GM12878 (cell line): ENCODE data around the gene PSME3IP1. TPM values are rescaled to one million over a fixed set of nuclear protein-coding genes. Genes with fewer than 3 reads are reported as not detected.

Source experiments
- ATAC-seq: fragments of 200-7000 bp; cut with Tn5 transposase; 3 replicates; pipeline ENCODE4 v1.9.1; 2020; ENCODE audit warnings: mild to moderate bottlenecking, moderate library complexity
- BruUV-seq: library from RNA; stranded (reverse); fragments of 400-500 nt; replicated peaks from 2 replicates; lab custom pipeline; 2021; lab: Mats Ljungman, UMichigan
- CTCF ChIA-PET: fragments of 300-600 bp; sonication (Branson Sonifier 250); formaldehyde crosslinking; extraction: SDS; loops from one replicate; lab custom pipeline; 2021; ENCODE audit warnings: inconsistent platforms; lab: Yijun Ruan, JAX
- POLR2A ChIA-PET: fragments of 350-600 bp; formaldehyde crosslinking; extraction: SDS; loops from one replicate; lab custom pipeline; 2021; ENCODE audit warnings: inconsistent platforms; lab: Charles Lee
- RAD21 ChIA-PET: fragments of 300-600 bp; sonication (Branson Sonifier 250); formaldehyde crosslinking; loops from one replicate; lab custom pipeline; 2023; ENCODE audit warnings: antibody characterized with exemption; ENCODE audit not compliant: unreplicated experiment; lab: Charles Lee
- SMC1A ChIA-PET: fragments of 300-600 bp; sonication (Branson Sonifier 250); formaldehyde crosslinking; loops from one replicate; lab custom pipeline; 2023; ENCODE audit not compliant: unreplicated experiment, uncharacterized antibody; lab: Charles Lee
- DNase-seq: peaks from one replicate; pipeline ENCODE4 v3.0.0-alpha.2; 2011; ENCODE audit warnings: low read depth, low spot score
- FAIRE-seq: peaks from 3 replicates; lab custom pipeline; 2011; peaks lifted over from hg19 to GRCh38; lab: Jason Lieb, UNC
- H2AFZ ChIP-seq: 2 replicates; pipeline ENCODE4 v1.6.0; 2011; ENCODE audit warnings: low read depth, low read length, control low read depth; ENCODE audit not compliant: control insufficient read depth
- H3K27ac ChIP-seq: 2 replicates; pipeline ENCODE4 v1.5.1; 2011; ENCODE audit warnings: control low read depth; ENCODE audit not compliant: control insufficient read depth, insufficient read depth
- H3K27me3 ChIP-seq, 2 experiments: replicated peaks in 1 of 2; 2 replicates each; pipeline versions ENCODE4 v1.6.0 to v1.6.1; 2011; ENCODE audit warnings: low read length in 1 of 2; ENCODE audit not compliant: control insufficient read depth in 2 of 2, insufficient read depth in 2 of 2
- H3K36me3 ChIP-seq, 2 experiments: 2 replicates each; pipeline ENCODE4 v1.5.1; 2011; ENCODE audit warnings: low read length in 1 of 2; ENCODE audit not compliant: control insufficient read depth in 2 of 2, insufficient read depth in 2 of 2
- H3K4me1 ChIP-seq: 2 replicates; pipeline ENCODE4 v1.6.1; 2011; ENCODE audit warnings: mild to moderate bottlenecking, low read length, moderate library complexity, mixed read lengths; ENCODE audit not compliant: control insufficient read depth, insufficient read depth
- H3K4me2 ChIP-seq: 2 replicates; pipeline ENCODE4 v1.6.0; 2011; ENCODE audit warnings: control low read depth; ENCODE audit not compliant: control insufficient read depth, insufficient read depth
- H3K4me3 ChIP-seq: fragments of 200-600 bp; sonication (generic); 2 replicates; pipeline ENCODE4 v1.5.1; 2016
- H3K79me2 ChIP-seq: 2 replicates; pipeline ENCODE4 v1.6.0; 2011; ENCODE audit warnings: low read length; ENCODE audit not compliant: control insufficient read depth, insufficient read depth
- H3K9ac ChIP-seq: 2 replicates; pipeline ENCODE4 v1.8.0; 2011; ENCODE audit warnings: low read length, control low read depth, mixed read lengths; ENCODE audit not compliant: control insufficient read depth, insufficient read depth
- H3K9me3 ChIP-seq: replicated peaks from 3 replicates; pipeline ENCODE4 v1.5.1; 2011; ENCODE audit warnings: mild to moderate bottlenecking, low read length; ENCODE audit not compliant: control insufficient read depth, insufficient read depth
- H4K20me1 ChIP-seq: 2 replicates; pipeline ENCODE4 v1.6.0; 2011; ENCODE audit not compliant: control insufficient read depth, insufficient read depth
- ATF7 ChIP-seq: fragments of 450-650 bp; IDR thresholded peaks from 2 replicates; pipeline ENCODE4 v1.6.1; 2016; ENCODE audit warnings: low read depth, mild to moderate bottlenecking
- CBX3 ChIP-seq: fragments of 200-600 bp; sonication (generic); IDR thresholded peaks from 2 replicates; pipeline ENCODE4 v1.6.1; 2016; ENCODE audit warnings: low read depth, borderline replicate concordance
- FOS ChIP-seq: IDR thresholded peaks from 3 replicates; pipeline ENCODE4 v1.6.1; 2011; ENCODE audit warnings: borderline replicate concordance; ENCODE audit not compliant: insufficient read length; ENCODE audit errors: extremely low read depth
- FOXM1 ChIP-seq: IDR thresholded peaks from 2 replicates; pipeline ENCODE4 v1.6.1; 2012; ENCODE audit warnings: low read depth, mild to moderate bottlenecking, inconsistent platforms, low read length, moderate library complexity
- HDAC6 ChIP-seq: fragments of 200-600 bp; sonication (generic); IDR thresholded peaks from one replicate; pipeline ENCODE4 v1.8.0; 2017; ENCODE audit warnings: antibody characterized with exemption; ENCODE audit not compliant: unreplicated experiment
- IRF5 ChIP-seq: fragments of 450-650 bp; IDR thresholded peaks from 2 replicates; pipeline ENCODE4 v1.6.1; 2017; ENCODE audit warnings: borderline replicate concordance
- JUND ChIP-seq: IDR thresholded peaks from 2 replicates; pipeline ENCODE4 v1.6.1; 2012; ENCODE audit warnings: low read depth, mild to moderate bottlenecking, low read length, improper control_type of control experiment, moderate library complexity
- KLF5 ChIP-seq: fragments of 450-650 bp; IDR thresholded peaks from 2 replicates; pipeline ENCODE4 v1.6.1; 2014; ENCODE audit warnings: mild to moderate bottlenecking; ENCODE audit not compliant: partially characterized antibody
- NR2C1 ChIP-seq: fragments of 450-650 bp; IDR thresholded peaks from 2 replicates; pipeline ENCODE4 v1.6.1; 2017; ENCODE audit warnings: antibody characterized with exemption, mild to moderate bottlenecking, moderate library complexity
- POLR2A ChIP-seq: IDR thresholded peaks from 2 replicates; pipeline ENCODE4 v1.6.1; 2011; ENCODE audit warnings: low read depth, mild to moderate bottlenecking, low read length
- RAD51 ChIP-seq: fragments of 450-650 bp; IDR thresholded peaks from 2 replicates; pipeline ENCODE4 v1.6.1; 2016; ENCODE audit warnings: moderate library complexity, mild to moderate bottlenecking, inconsistent platforms
- RELB ChIP-seq: fragments of 450-650 bp; IDR thresholded peaks from 2 replicates; pipeline ENCODE4 v1.6.1; 2017; ENCODE audit warnings: low read depth, mild to moderate bottlenecking, moderate library complexity
- REST ChIP-seq: IDR thresholded peaks from 2 replicates; pipeline ENCODE4 v1.6.1; 2012; ENCODE audit warnings: mild to moderate bottlenecking, low read depth, low read length
- RUNX3 ChIP-seq: IDR thresholded peaks from 2 replicates; pipeline ENCODE4 v1.6.1; 2012; ENCODE audit warnings: low read length, inconsistent platforms
- SUZ12 ChIP-seq: fragments of 200-600 bp; sonication (generic); IDR thresholded peaks from one replicate; pipeline ENCODE4 v1.6.1; 2018; ENCODE audit warnings: antibody characterized with exemption, mild to moderate bottlenecking; ENCODE audit not compliant: unreplicated experiment
- TARDBP ChIP-seq: IDR thresholded peaks from 2 replicates; pipeline ENCODE4 v1.6.1; 2016; ENCODE audit warnings: borderline replicate concordance
- ZNF622 ChIP-seq: fragments of 450-650 bp; IDR thresholded peaks from 2 replicates; pipeline ENCODE4 v1.6.1; 2017; ENCODE audit warnings: mild to moderate bottlenecking, inconsistent platforms
- WGBS: methylation state at CpG from one replicate; pipeline ENCODE4 v1.1.6; 2016; ENCODE audit warnings: low lambda C conversion rate; ENCODE audit not compliant: insufficient replicate concordance, insufficient coverage; ENCODE audit errors: missing lambda C conversion rate; 5-methylcytosine and 5-hydroxymethylcytosine counted together
- in situ Hi-C: fragments of 300-500 bp; cut with MboI; formaldehyde crosslinking; loops from 9 replicates; pipeline ENCODE4 v1.14.3; 2018; ENCODE audit warnings: mixed read lengths
- intact Hi-C: fragments of 100-400 bp; cut with micrococcal nuclease; formaldehyde crosslinking; loops from one replicate; pipeline ENCODE4 v1.14.2; 2022; ENCODE audit not compliant: unreplicated experiment
- polyA plus RNA-seq, 11 experiments: library from polyadenylated mRNA; depleted of rRNA in 4 of 11; unstranded in 6 of 11; stranded (reverse) in 5 of 11; fragments of >200 nt; fragmentation: Nextera tagmentation in 4 of 11; fragmentation: Illumina TruSeq in 1 of 11; extraction: Ambion mirVana in 4 of 11; extraction: Trizol in 1 of 11; gene quantifications; 1 replicate in 1 of 11; 2 replicates in 10 of 11; pipeline versions ENCODE4 v1.2.1 to v1.2.3, GENCODE V29; 2011 to 2016; ENCODE audit warnings: inconsistent platforms in 2 of 11, missing spikeins in 2 of 11, low read depth in 1 of 11
- total RNA-seq, 4 experiments: library from RNA; depleted of rRNA in 3 of 4; stranded (reverse); fragments of >200 nt in 3 of 4; fragmentation: Illumina TruSeq in 1 of 4; extraction: Trizol in 1 of 4; gene quantifications; 2 replicates each; pipeline versions ENCODE4 v1.2.1 to v1.2.3, GENCODE V29; 2013 to 2021

Gene PSME3IP1
- total and polyA plus RNA-seq, 10 of the 15 experiments (the other 5 are each of a cell fraction or from before 2014, with no cell fraction given): 67.9 to 174 (median 111) TPM

GRCh38 chr16:57152096-57153093, 33.4 kb downstream of the PSME3IP1 start:
- Histone ChIP-seq H3K4me2 (no peak overlapping the region), H3K79me2 (no peaks in the 10 kb centered on the region), H3K36me3 (peaks cover 15 to 34% of the 10 kb centered on the region in 2 experiments), H3K4me3 (no peak overlapping the region), H2AFZ (no peak overlapping the region), H4K20me1 (no peaks in the 10 kb centered on the region), H3K27ac (no peak overlapping the region), H3K9ac (no peak overlapping the region), H3K27me3 (no peaks in the 10 kb centered on the region), H3K4me1 (peaks cover 12% of the 10 kb centered on the region), H3K9me3 (no peaks in the 10 kb centered on the region)
- SMC1A ChIA-PET: interaction anchor here (1.1 to 1.7 kb wide), 4 partner anchors 10 to 24 kb away, joined by 3 to 4 read pairs (median 4); no protein-coding TSS in a partner anchor
- BruUV-seq: no TSS peak
- CTCF ChIA-PET: interaction anchor here (0.6 to 2.8 kb wide), 6 partner anchors 15 to 323 kb away, joined by 3 to 14 read pairs (median 4); partner anchors contain the start of gene CPNE2
- no peak for DNase-seq
- 94% methylated on average over 4 of the region's 4 CpGs for WGBS
- in situ Hi-C loops (no loop called here), intact Hi-C loops (no loop called here)
- FAIRE-seq: no peak
- ATAC-seq: peak; percentile 45; the same call in 2 of the 3 replicates
- RAD21 ChIA-PET: interaction anchor here (1.4 kb wide), 1 partner anchor 26 kb away, joined by 3 read pairs; no protein-coding TSS in a partner anchor
- POLR2A ChIA-PET: interaction anchor here (0.5 to 1.0 kb wide), 4 partner anchors 12 to 40 kb away, joined by 3 read pairs; no protein-coding TSS in a partner anchor
- no peak for TF ChIP-seq ATF7
- no peak for TF ChIP-seq REST
- no peak for TF ChIP-seq SUZ12
- no peak for TF ChIP-seq TARDBP
- TF ChIP-seq CBX3: no peak
- TF ChIP-seq RUNX3: no peak
- TF ChIP-seq RELB: no peak
- TF ChIP-seq RAD51: no peak
- no peak for TF ChIP-seq FOXM1
- no peak for TF ChIP-seq FOS
- TF ChIP-seq JUND: no peak
- TF ChIP-seq ZNF622: no peak
- no peak for TF ChIP-seq HDAC6
- TF ChIP-seq POLR2A: no peak
- TF ChIP-seq IRF5: no peak
- TF ChIP-seq NR2C1: no peak
- TF ChIP-seq KLF5: no peak
